WI38 (cell line): ENCODE data around the gene BMP6.

Experiments
- H3K4me3 ChIP-seq: 2 replicates; pipeline ENCODE4 v1.5.1; 2011; ENCODE audit warnings: low read depth, mild to moderate bottlenecking, control low read depth, low read length
- TF ChIP-seq, protein P1 (sequence below): IDR thresholded peaks from 2 replicates; pipeline ENCODE4 v1.5.1; 2012; ENCODE audit warnings: low read depth, mild to moderate bottlenecking, control low read depth, low read length

The BMP6 gene

DNA sequence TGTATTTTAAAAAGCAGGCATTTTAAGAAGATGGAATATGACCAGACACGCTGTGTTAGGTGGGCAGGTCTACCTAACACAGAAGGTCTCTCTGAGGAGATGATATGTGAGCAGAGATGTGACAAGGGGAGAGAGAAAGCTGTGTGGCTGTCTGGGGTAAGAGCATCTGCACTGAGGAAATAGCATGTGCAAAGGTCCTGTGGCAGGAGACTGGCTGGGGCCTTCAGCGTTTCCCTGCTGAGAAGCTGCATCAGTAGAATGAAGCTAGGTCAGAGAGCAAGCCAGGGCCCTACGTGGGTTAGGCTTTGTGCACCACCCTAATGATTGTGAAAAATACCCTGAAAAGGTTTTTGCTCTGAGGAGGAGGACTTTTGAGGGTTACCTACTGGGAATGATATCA lies 97.7 kb downstream of the BMP6 start:
- no peak overlapping the region for H3K4me3 ChIP-seq
- TF ChIP-seq, protein P1, sequence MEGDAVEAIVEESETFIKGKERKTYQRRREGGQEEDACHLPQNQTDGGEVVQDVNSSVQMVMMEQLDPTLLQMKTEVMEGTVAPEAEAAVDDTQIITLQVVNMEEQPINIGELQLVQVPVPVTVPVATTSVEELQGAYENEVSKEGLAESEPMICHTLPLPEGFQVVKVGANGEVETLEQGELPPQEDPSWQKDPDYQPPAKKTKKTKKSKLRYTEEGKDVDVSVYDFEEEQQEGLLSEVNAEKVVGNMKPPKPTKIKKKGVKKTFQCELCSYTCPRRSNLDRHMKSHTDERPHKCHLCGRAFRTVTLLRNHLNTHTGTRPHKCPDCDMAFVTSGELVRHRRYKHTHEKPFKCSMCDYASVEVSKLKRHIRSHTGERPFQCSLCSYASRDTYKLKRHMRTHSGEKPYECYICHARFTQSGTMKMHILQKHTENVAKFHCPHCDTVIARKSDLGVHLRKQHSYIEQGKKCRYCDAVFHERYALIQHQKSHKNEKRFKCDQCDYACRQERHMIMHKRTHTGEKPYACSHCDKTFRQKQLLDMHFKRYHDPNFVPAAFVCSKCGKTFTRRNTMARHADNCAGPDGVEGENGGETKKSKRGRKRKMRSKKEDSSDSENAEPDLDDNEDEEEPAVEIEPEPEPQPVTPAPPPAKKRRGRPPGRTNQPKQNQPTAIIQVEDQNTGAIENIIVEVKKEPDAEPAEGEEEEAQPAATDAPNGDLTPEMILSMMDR = no peak

DNA sequence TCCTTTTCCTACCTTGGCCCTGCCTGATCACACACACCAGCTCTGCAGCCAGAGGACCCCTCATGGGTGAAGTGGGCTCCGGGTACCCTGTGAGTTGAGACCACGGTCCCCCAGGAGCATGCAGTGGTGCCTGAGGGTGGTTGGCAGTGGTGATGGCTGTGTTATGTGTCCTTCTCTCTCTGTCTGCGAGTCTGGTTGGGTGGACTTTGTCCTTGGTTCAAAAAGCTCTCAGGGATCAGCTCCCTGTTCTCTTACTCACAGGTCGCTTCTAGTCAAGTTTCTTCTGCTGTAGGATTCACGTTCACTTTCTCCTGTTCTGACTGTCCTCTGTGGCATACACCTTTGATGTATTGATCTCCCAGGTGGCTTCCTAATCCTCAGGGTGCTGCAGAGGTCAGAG lies 100.1 kb downstream of the BMP6 start:
- TF ChIP-seq, protein P1 = no peak
- H3K4me3 ChIP-seq = no peak overlapping the region

DNA sequence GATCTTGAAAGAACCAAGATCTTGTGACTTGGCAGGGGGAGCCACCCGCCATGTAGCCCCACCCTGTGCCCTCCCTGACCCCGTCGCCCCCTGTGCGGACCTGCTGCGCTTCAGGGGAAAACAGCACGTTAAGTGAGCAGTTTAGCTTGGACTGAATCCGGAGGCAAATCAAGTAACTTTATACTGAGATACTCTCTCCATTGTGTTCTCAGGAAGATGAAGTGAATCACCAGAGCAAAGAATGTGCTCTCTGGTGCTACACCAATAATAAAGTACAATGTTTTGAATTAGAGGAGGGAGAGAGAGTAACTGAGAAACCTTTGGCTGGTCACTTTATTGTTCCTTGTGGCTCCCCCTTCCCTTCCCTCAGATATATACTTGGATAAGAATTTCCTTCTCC lies 101.2 kb downstream of the BMP6 start:
- H3K4me3 ChIP-seq = no peak overlapping the region
- TF ChIP-seq, protein P1 = no peak

DNA sequence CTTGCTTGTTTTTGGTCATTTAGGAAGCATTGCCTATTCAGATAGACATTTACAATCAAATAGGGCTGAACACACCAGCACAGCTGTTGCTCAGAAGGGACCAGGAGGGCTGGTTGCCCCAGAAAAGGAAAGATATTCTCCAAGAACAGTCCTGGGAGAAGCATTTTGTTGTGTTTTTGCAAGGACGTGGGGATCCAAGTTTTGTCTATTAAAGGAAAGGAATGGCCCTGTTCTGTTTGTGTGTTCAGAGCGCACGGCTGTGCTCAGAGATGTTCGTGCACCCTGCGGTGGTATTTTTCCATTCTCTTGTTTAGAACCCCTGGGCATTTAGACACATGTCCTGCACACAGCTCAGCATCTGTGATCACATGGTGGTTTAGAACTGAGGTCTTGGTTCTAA lies 102.2 kb downstream of the BMP6 start:
- H3K4me3 ChIP-seq = no peak overlapping the region
- TF ChIP-seq, protein P1 = no peak

DNA sequence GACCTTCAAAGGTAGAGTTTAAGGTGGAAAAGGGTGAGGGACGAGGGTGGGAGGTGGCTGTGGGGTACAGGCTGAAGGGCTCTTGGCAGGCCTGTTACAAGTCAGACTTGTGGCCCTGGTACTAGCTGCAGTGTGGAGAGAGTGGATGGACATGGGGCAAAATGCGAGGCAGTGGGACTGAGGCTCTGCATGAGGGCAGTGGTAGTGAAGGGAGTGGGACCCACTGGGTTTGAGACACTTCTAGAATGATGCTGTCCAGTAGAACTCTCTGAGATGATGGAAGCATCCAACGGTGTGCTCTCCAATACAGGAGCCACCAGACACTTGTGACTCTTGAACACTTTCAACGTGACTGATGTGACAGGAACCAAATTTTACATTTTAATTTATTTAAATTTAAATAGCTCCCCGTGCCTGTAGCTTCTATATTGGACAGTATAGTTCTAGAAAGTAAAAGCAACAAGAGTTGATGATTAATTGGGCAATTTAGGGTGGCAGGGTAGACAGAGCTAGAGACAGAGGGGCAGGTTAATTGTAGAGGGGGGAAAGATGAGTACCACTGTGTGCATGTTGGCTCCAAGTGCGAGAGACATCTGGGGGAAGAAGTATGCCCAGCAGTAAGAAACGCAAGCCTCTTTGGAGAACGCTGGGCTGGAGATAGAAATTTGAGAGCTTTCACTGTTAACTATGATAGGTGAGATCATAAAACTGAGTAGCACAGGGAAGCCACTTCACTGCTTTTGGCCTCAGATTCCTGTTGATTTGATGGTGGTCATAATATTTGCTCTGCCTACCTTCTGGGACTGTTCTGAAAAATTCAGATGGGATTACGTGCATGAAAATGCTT lies 107.2 kb downstream of the BMP6 start:
- H3K4me3 ChIP-seq = no peak overlapping the region
- TF ChIP-seq, protein P1 = no peak

DNA sequence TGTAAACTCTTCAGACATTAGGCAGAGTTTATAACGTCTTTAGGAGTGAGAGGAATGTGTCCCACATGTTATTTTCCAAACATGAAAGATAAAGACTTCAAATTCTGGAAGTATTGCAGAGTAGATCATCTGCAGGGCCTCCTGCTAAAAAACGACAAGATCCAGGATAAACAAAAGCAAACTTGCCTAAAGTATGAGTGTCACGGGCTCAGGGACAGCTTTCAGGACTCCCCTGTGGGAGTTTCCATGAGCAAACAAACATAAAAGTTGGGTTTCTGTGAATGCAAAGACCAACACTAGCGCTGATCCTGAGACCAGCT lies 107.8 kb downstream of the BMP6 start:
- no peak overlapping the region for H3K4me3 ChIP-seq
- TF ChIP-seq, protein P1 = no peak

DNA sequence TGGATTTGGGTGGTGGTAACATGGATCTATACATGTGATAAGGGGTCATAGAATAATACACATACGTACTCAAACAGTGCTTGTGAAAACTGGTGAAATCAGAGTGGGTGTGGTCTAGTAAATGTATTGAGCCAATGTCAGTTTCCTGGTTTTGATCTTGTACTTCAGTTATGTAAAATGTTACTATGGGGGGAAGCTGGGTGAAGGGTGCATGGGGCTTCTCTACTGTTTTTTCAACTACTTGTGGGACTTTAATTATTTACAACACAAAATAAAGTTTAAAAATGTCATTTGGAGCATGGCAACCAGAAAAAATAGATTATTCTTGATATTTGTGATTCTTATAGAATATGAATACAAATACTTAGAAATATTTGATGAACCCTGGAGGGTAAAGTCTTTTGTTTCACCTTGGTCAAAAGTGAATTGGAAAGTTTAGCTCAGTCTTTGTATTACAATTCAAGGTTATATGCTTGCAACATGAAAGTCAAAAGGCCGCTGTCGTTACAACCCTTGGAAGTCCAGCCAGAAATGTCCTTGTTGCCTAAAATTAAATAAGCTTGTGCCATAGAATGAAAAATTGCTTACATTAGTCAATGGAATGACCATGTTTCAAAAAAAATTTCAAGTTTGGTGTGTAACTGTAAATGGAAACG lies 110.6 kb downstream of the BMP6 start:
- no peak overlapping the region for H3K4me3 ChIP-seq
- TF ChIP-seq, protein P1 = no peak
